GM13976 (cell line): ENCODE results near the gene GALNT2.

Source experiments
- DNase-seq: peaks from one replicate; pipeline ENCODE4 v3.0.0; 2012; ENCODE audit warnings: low spot score
- in situ Hi-C: fragments of 300-500 bp; cut with MboI; formaldehyde crosslinking; loops from one replicate; pipeline ENCODE4 v1.12.0; 2022; ENCODE audit warnings: low sequenced_read_pairs, mixed read lengths, inconsistent platforms; ENCODE audit not compliant: unreplicated experiment
- TF ChIP-seq, protein P1 (sequence below): IDR thresholded peaks from 2 replicates; pipeline ENCODE4 v1.5.1; 2012; ENCODE audit warnings: borderline replicate concordance, mild to moderate bottlenecking; ENCODE audit not compliant: insufficient read depth; ENCODE audit errors: extremely low read depth, missing control alignments, control extremely low read depth

The GALNT2 gene

DNA sequence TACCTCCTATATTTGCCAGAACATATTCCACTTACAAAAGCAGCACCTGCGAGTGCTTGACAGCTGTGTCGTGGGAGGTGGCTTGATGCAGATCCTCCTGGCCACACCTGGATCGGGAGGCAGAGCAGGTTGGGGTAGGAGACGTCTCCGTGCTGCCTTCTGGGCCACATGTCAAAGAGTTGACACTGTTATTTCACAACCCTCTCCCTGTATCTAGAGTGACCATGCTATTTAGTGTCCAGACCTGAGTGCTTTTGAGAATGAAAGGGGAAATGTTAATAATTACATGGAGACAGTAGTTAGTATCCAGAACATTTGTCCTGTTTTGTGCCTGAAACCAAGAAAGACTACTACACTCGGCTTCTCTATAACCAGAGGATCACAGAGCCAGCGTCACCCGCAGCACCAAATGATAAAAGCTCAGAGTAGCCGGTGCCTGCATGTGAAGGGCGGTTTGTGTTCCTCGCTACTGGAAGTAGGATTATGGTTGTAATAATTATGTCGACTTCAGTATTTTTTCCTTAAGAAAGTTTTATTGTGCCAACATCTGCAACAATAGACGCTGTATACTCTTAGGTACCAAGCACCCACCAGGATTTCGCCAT is 77.1 kb downstream of the GALNT2 start:
- TF ChIP-seq, protein P1, sequence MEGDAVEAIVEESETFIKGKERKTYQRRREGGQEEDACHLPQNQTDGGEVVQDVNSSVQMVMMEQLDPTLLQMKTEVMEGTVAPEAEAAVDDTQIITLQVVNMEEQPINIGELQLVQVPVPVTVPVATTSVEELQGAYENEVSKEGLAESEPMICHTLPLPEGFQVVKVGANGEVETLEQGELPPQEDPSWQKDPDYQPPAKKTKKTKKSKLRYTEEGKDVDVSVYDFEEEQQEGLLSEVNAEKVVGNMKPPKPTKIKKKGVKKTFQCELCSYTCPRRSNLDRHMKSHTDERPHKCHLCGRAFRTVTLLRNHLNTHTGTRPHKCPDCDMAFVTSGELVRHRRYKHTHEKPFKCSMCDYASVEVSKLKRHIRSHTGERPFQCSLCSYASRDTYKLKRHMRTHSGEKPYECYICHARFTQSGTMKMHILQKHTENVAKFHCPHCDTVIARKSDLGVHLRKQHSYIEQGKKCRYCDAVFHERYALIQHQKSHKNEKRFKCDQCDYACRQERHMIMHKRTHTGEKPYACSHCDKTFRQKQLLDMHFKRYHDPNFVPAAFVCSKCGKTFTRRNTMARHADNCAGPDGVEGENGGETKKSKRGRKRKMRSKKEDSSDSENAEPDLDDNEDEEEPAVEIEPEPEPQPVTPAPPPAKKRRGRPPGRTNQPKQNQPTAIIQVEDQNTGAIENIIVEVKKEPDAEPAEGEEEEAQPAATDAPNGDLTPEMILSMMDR = no peak
- no peak for DNase-seq
- in situ Hi-C loops = no loop called here

DNA sequence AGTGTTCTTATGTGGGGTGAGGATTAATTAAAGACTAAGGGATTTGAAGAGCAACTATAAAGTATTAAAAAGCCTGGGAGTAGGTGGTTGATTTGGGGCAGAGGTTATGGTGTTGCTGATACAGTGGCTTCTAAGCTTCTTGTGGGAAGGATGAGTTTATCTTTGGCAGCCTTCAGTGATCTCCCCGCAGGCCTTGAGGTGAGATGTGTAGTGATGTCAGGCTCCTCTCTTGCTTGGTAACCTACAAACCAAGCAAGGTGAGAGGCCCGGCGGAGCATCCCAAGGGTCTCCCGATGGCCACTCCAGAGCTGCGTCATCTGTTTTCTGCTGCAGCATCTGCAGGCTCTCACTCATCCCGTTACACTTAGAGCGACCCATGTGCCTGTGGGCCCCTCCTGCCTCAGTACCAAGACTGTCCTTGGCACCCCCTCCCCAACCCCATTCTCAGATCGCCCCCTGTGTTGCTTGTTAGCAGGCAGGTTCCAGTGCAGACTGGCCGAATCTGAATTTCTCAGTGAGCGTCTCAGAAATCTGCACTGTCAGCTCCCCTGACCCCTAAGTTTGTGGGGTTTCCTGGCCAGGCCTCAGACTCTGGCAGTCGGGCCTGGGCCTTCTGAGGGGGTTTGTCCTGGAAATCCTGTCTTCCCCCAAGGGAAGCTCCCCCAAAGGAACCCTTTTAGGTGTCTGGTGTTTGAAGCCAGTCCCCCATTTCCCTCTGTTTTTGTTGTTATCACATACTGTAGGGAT is 77.9 kb downstream of the GALNT2 start:
- TF ChIP-seq, protein P1 = no peak
- in situ Hi-C loops = no loop called here
- DNase-seq = no peak

DNA sequence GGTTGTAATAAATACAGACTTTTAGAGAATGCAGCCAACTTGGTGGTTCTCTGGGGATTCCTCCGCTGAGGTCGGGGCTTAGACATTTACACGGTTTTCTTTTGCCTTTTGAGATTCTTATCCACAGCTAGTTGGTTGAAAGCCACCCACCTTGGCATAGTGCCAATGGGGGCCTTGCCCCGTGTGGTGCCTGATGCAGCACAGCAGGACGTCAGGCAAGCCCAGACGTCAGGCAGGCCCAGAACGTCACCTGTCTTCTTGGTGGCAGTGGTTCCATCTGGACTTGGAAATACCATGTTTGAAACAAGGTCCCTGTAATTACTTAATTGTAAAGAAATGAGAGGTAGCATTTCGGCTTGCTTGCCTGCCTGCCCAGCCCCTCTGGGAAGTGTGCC is 78.5 kb downstream of the GALNT2 start:
- DNase-seq = no peak
- in situ Hi-C loops = no loop called here
- TF ChIP-seq, protein P1 = no peak

DNA sequence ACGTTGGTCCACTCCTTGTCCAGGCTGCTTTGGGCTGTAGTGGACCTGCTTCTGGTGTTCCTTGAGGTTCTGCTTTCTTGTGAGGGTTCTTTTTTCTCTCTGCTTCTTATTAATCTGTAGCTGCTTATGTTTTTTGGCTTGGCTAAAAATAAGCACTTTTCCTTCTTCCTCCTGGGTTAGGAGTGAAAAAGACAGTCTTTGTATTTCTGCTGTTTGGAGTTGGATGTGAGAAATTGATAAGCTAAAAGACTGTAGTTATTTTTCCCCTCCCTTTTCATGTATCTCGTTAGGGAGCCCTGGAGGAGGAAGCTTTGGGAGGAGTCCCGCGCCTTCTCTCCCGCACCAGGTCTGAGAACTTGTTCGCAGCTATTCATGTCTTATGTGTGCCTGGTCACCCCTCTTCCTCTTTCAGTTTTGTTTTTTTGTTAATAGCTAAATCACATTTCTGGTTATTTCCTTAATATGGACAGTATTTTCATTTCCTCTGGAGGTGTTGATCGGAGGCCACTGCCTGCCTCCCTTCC is 79.0 kb downstream of the GALNT2 start:
- in situ Hi-C loops = no loop called here
- peak; percentile 55 for DNase-seq
- TF ChIP-seq, protein P1 = no peak

DNA sequence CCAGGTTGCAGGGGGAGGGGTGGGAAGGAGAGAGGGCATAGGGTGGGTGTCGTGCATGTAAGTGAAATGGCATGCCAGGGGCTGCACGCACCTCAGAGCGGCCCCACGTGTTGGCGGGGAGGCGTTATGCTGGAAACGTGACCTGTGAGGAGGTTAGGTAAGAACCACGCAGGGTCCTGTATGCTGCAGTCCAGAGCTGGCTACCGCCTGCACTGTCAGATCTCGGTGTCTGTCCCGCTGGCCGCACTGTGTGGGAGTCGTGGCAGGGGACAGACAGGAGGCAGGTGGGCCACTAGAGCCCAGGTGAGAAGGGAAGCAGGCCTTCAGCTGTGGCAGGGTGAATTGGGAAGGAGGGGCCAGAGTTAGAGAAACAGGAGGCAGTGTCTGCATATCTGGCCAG is 79.7 kb downstream of the GALNT2 start:
- TF ChIP-seq, protein P1 = no peak
- DNase-seq = no peak
- in situ Hi-C loops = no loop called here

DNA sequence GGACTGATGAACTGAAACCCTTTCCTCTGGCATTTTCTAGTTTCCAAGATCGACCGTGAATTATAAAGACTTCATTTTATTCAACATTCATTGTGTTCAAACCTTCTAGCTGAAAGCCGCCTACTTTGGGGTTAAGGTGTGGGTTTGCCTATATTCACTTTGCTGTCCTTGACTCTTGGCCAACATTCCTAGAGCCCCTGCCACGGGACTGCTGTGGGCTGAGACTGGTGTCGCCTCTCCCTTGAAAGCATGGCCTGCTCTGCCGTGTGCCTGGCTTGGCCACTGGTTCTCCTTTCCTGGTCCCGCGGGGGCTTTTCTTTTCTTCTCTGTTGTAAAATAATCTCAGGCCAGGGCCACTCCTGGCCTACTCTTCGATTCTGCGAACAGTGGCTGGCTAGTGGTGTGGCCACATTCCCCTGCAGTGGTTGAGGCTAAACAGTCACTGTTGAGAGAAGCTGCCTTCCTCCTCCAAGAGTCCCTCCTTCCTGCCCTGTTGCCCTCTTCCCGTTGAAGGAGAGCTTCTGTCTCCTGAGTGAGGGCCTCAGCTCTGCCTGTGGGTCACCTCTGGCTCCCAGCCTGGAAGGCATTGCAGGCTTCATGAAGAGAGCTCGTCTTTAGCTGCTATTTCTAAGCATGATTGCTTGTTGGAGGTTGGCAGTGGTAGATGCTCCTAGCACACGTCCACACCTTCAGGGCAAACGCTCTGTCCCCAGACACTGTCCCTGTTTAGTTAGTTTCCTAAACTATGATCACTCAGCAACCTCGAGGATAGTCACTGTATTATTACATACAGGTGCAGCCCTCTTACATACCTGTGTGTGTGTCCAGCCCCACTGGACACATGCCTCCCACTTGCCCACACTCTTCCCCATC is 80.5 kb downstream of the GALNT2 start:
- DNase-seq = no peak
- in situ Hi-C loops = no loop called here
- TF ChIP-seq, protein P1 = no peak
